ENCODE results near the gene POLR2E.

Gene POLR2E

GRCh38 chr19:1063030-1063908 lies 31.9 kb downstream of the POLR2E start:
- Histone ChIP-seq H3K9me3 (ENCODE audit: control insufficient read depth in 1 of 2, low read length in 2 of 2) (no peaks in the 10 kb centered on the region), H3K9ac (ENCODE audit: low read depth in 1 of 2, low read length in 2 of 2) (no peak overlapping the region), H3K36me3 (ENCODE audit: control insufficient read depth in 1 of 2, insufficient read depth in 2 of 2, low read length in 2 of 2) (no peaks in the 10 kb centered on the region), H3K4me3 (ENCODE audit: low read depth in 1 of 2, low read length in 2 of 2) (no peak overlapping the region), H3K27me3 (ENCODE audit: control insufficient read depth in 1 of 2, insufficient read depth in 2 of 2, low read length in 2 of 2) (peaks cover 13 to 18% of the 10 kb centered on the region in 2 donors), H3K27ac (ENCODE audit: low read depth, low read length) (no peak overlapping the region), H3K4me1 (ENCODE audit: control insufficient read depth in 1 of 2, insufficient read depth in 2 of 2, low read length in 2 of 2) (peaks cover 4 to 20% of the 10 kb centered on the region in 2 donors)

DNA sequence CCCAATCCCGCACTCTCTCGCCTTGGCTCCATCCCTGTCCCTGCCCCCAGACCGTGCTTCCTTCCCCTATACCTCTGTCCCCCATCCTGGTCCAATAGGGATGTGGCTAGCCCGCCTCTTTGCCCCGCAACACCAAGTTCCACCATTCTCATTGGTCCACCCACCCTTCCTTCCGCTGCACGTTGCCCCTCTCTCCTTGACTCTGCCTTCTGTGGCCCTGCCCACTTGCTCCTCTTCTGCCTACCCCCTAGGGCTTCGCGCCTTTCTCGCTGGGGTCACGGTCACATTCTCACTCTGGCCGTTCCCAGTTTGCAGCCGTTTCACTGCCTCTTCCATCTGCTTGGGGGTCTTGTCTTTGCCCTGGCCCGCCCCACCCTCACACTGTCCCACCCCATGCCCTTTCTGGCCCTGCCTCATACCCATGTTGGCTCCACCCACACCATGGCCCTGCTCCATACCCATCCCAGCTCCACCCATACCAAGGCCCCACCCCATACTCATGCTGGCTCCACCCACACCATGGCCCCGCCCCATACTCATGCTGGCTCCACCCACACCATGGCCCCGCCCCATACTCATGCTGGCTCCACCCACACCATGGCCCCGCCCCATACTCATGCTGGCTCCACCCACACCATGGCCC lies 32.7 kb downstream of the POLR2E start:
- Histone ChIP-seq H3K9ac (ENCODE audit: low read depth in 1 of 2, low read length in 2 of 2) (no peak overlapping the region), H3K27me3 (ENCODE audit: control insufficient read depth in 1 of 2, insufficient read depth in 2 of 2, low read length in 2 of 2) (peaks cover 13 to 15% of the 10 kb centered on the region in 2 donors), H3K4me1 (ENCODE audit: control insufficient read depth in 1 of 2, insufficient read depth in 2 of 2, low read length in 2 of 2) (peaks cover 4 to 20% of the 10 kb centered on the region in 2 donors), H3K27ac (ENCODE audit: low read depth, low read length) (no peak overlapping the region), H3K4me3 (ENCODE audit: low read depth in 1 of 2, low read length in 2 of 2) (no peak overlapping the region), H3K36me3 (ENCODE audit: control insufficient read depth in 1 of 2, insufficient read depth in 2 of 2, low read length in 2 of 2) (no peaks in the 10 kb centered on the region), H3K9me3 (ENCODE audit: control insufficient read depth in 1 of 2, low read length in 2 of 2) (no peaks in the 10 kb centered on the region)

- no peak overlapping the region for H3K4me3 ChIP-seq (ENCODE audit: low read depth in 1 of 2, low read length in 2 of 2)
- H3K27ac ChIP-seq (ENCODE audit: low read depth, low read length), result no peak overlapping the region
- peaks cover 4 to 20% of the 10 kb centered on the region in 2 donors for H3K4me1 ChIP-seq (ENCODE audit: control insufficient read depth in 1 of 2, insufficient read depth in 2 of 2, low read length in 2 of 2)
- H3K9ac ChIP-seq (ENCODE audit: low read depth in 1 of 2, low read length in 2 of 2), result no peak overlapping the region
- no peaks in the 10 kb centered on the region for H3K9me3 ChIP-seq (ENCODE audit: control insufficient read depth in 1 of 2, low read length in 2 of 2)
- H3K27me3 ChIP-seq (ENCODE audit: control insufficient read depth in 1 of 2, insufficient read depth in 2 of 2, low read length in 2 of 2), result peaks cover 12 to 15% of the 10 kb centered on the region in 2 donors
- H3K36me3 ChIP-seq (ENCODE audit: control insufficient read depth in 1 of 2, insufficient read depth in 2 of 2, low read length in 2 of 2), result no peaks in the 10 kb centered on the region
Observed at GRCh38 chr19:1061987-1062386, 33.2 kb downstream of the POLR2E start.

GRCh38 chr19:1060689-1061088 lies 34.5 kb downstream of the POLR2E start:
- Histone ChIP-seq H3K27ac (ENCODE audit: low read depth, low read length) (no peak overlapping the region), H3K4me3 (ENCODE audit: low read depth in 1 of 2, low read length in 2 of 2) (no peak overlapping the region), H3K9me3 (ENCODE audit: control insufficient read depth in 1 of 2, low read length in 2 of 2) (no peaks in the 10 kb centered on the region), H3K4me1 (ENCODE audit: control insufficient read depth in 1 of 2, insufficient read depth in 2 of 2, low read length in 2 of 2) (peaks cover 4 to 11% of the 10 kb centered on the region in 2 donors), H3K9ac (ENCODE audit: low read depth in 1 of 2, low read length in 2 of 2) (no peak overlapping the region), H3K36me3 (ENCODE audit: control insufficient read depth in 1 of 2, insufficient read depth in 2 of 2, low read length in 2 of 2) (no peaks in the 10 kb centered on the region), H3K27me3 (ENCODE audit: control insufficient read depth in 1 of 2, insufficient read depth in 2 of 2, low read length in 2 of 2) (peaks cover 0 to 4% of the 10 kb centered on the region in 2 donors)

- Histone ChIP-seq H3K4me1 (ENCODE audit: control insufficient read depth in 1 of 2, insufficient read depth in 2 of 2, low read length in 2 of 2) (no peaks in the 10 kb centered on the region), H3K9ac (ENCODE audit: low read depth in 1 of 2, low read length in 2 of 2) (no peak overlapping the region), H3K9me3 (ENCODE audit: control insufficient read depth in 1 of 2, low read length in 2 of 2) (no peaks in the 10 kb centered on the region), H3K27me3 (ENCODE audit: control insufficient read depth in 1 of 2, insufficient read depth in 2 of 2, low read length in 2 of 2) (no peaks in the 10 kb centered on the region), H3K4me3 (ENCODE audit: low read depth in 1 of 2, low read length in 2 of 2) (no peak overlapping the region), H3K36me3 (ENCODE audit: control insufficient read depth in 1 of 2, insufficient read depth in 2 of 2, low read length in 2 of 2) (no peaks in the 10 kb centered on the region), H3K27ac (ENCODE audit: low read depth, low read length) (no peak overlapping the region)
Observed at GRCh38 chr19:1058112-1058511, 37.1 kb downstream of the POLR2E start.

GRCh38 chr19:1057176-1057855 lies 37.9 kb downstream of the POLR2E start:
- no peak overlapping the region for H3K9ac ChIP-seq (ENCODE audit: low read depth in 1 of 2, low read length in 2 of 2)
- H3K4me1 ChIP-seq (ENCODE audit: control insufficient read depth in 1 of 2, insufficient read depth in 2 of 2, low read length in 2 of 2), result no peaks in the 10 kb centered on the region
- no peak overlapping the region for H3K4me3 ChIP-seq (ENCODE audit: low read depth in 1 of 2, low read length in 2 of 2)
- H3K27ac ChIP-seq (ENCODE audit: low read depth, low read length), result no peak overlapping the region
- H3K36me3 ChIP-seq (ENCODE audit: control insufficient read depth in 1 of 2, insufficient read depth in 2 of 2, low read length in 2 of 2), result no peaks in the 10 kb centered on the region
- H3K9me3 ChIP-seq (ENCODE audit: control insufficient read depth in 1 of 2, low read length in 2 of 2), result no peaks in the 10 kb centered on the region
- no peaks in the 10 kb centered on the region for H3K27me3 ChIP-seq (ENCODE audit: control insufficient read depth in 1 of 2, insufficient read depth in 2 of 2, low read length in 2 of 2)

DNA sequence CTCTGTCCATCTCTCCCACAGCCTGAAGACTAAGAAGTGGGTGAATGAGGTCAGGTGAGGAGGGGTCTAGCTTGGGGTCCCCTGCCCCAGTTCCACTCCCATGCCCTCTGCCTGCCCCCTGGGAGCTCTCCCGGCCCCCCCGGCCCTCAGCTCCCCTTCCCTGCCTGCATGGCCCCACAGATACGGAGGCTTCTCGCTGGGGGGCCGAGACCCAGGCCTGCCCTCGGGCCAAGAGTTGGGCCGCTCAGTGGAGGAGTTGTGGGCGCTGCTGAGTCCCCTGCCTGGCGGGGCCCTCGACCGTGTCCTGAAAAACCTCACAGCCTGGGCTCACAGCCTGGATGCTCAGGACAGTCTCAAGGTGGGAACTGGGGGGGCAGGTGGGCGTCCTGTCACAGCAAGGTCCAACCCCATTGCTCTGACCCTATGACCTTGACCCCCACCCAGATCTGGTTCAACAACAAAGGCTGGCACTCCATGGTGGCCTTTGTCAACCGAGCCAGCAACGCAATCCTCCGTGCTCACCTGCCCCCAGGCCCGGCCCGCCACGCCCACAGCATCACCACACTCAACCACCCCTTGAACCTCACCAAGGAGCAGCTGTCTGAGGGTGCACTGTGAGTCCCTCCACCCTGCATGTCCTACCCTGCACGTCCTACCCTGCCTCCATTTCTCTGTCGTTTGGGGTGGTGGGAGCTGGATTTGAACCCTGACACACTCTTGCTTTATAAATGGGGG lies 39.1 kb downstream of the POLR2E start:
- Histone ChIP-seq H3K9me3 (ENCODE audit: control insufficient read depth in 1 of 2, low read length in 2 of 2) (no peaks in the 10 kb centered on the region), H3K9ac (ENCODE audit: low read depth in 1 of 2, low read length in 2 of 2) (no peak overlapping the region), H3K4me3 (ENCODE audit: low read depth in 1 of 2, low read length in 2 of 2) (no peak overlapping the region), H3K27me3 (ENCODE audit: control insufficient read depth in 1 of 2, insufficient read depth in 2 of 2, low read length in 2 of 2) (no peaks in the 10 kb centered on the region), H3K4me1 (ENCODE audit: control insufficient read depth in 1 of 2, insufficient read depth in 2 of 2, low read length in 2 of 2) (no peaks in the 10 kb centered on the region), H3K27ac (ENCODE audit: low read depth, low read length) (no peak overlapping the region), H3K36me3 (ENCODE audit: control insufficient read depth in 1 of 2, insufficient read depth in 2 of 2, low read length in 2 of 2) (no peaks in the 10 kb centered on the region)

GRCh38 chr19:1055028-1055425 lies 40.1 kb downstream of the POLR2E start:
- Histone ChIP-seq H3K27ac (ENCODE audit: low read depth, low read length) (no peak overlapping the region), H3K27me3 (ENCODE audit: control insufficient read depth in 1 of 2, insufficient read depth in 2 of 2, low read length in 2 of 2) (no peaks in the 10 kb centered on the region), H3K9ac (ENCODE audit: low read depth in 1 of 2, low read length in 2 of 2) (no peak overlapping the region), H3K4me3 (ENCODE audit: low read depth in 1 of 2, low read length in 2 of 2) (no peak overlapping the region), H3K36me3 (ENCODE audit: control insufficient read depth in 1 of 2, insufficient read depth in 2 of 2, low read length in 2 of 2) (no peaks in the 10 kb centered on the region), H3K4me1 (ENCODE audit: control insufficient read depth in 1 of 2, insufficient read depth in 2 of 2, low read length in 2 of 2) (no peaks in the 10 kb centered on the region), H3K9me3 (ENCODE audit: control insufficient read depth in 1 of 2, low read length in 2 of 2) (no peaks in the 10 kb centered on the region)

DNA sequence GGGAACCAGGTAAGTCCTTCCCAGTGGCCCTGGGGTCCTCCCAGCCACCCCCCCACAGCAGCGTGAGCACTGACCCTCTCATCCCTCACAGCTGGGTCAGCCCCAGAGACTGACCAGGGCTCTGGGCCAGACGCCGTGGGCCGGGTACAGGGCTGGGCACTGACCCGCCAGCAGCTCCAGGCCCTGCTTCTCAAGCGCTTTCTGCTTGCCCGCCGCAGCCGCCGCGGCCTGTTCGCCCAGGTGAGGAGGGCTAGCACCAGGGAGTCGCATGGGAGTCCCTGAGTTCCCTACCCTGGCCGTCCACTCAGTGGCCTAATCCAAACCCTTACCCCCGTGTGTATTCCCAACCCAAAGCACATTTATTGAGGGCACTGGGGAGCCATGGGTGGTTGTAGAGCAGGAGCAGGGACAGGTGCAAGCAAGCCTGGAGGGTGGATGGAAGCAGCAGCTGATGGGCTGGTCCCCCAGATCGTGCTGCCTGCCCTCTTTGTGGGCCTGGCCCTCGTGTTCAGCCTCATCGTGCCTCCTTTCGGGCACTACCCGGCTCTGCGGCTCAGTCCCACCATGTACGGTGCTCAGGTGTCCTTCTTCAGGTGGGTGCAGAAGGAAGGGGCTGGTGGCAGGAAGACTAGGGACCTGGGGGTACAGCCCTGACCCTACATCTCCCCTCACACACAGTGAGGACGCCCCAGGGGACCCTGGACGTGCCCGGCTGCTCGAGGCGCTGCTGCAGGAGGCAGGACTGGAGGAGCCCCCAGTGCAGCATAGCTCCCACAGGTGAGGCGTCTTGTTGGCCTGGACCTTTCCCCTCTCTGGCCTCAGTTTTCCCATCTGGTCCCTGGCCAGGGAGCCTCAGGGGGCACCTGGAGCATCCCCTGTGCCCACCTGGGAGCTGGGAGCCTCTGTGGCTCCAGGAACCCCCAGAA lies 40.8 kb downstream of the POLR2E start:
- H3K36me3 ChIP-seq (ENCODE audit: control insufficient read depth in 1 of 2, insufficient read depth in 2 of 2, low read length in 2 of 2), result no peaks in the 10 kb centered on the region
- H3K4me1 ChIP-seq (ENCODE audit: control insufficient read depth in 1 of 2, insufficient read depth in 2 of 2, low read length in 2 of 2), result no peaks in the 10 kb centered on the region
- H3K27me3 ChIP-seq (ENCODE audit: control insufficient read depth in 1 of 2, insufficient read depth in 2 of 2, low read length in 2 of 2), result no peaks in the 10 kb centered on the region
- H3K4me3 ChIP-seq (ENCODE audit: low read depth in 1 of 2, low read length in 2 of 2), result no peak overlapping the region
- no peak overlapping the region for H3K9ac ChIP-seq (ENCODE audit: low read depth in 1 of 2, low read length in 2 of 2)
- no peak overlapping the region for H3K27ac ChIP-seq (ENCODE audit: low read depth, low read length)
- H3K9me3 ChIP-seq (ENCODE audit: control insufficient read depth in 1 of 2, low read length in 2 of 2), result no peaks in the 10 kb centered on the region

Data from duodenal mucosa (tissue), 2 donors.